K562 (cell line): ENCODE data around the gene TMCO4. TPM values are rescaled to one million over a fixed set of nuclear protein-coding genes. Genes with fewer than 3 reads are reported as not detected.

Source experiments
- ATAC-seq: fragments of 200-7000 bp; cut with Tn5 transposase; 3 replicates; pipeline ENCODE4 v1.9.1; 2020; ENCODE audit warnings: moderate library complexity
- BruUV-seq: library from RNA; stranded (reverse); fragments of 400-500 nt; replicated peaks from 2 replicates; lab custom pipeline; 2021; lab: Mats Ljungman, UMichigan
- CTCF ChIA-PET: fragments of 300-600 bp; formaldehyde crosslinking; extraction: SDS; loops from one replicate; lab custom pipeline; 2021; ENCODE audit warnings: low intra/inter-chr PET ratio; lab: Yijun Ruan, JAX
- POLR2A ChIA-PET: fragments of 300-600, 350-650 bp; sonication (Branson Sonifier 250); formaldehyde crosslinking; extraction: SDS; loops from one replicate; lab custom pipeline; 2021; ENCODE audit warnings: antibody characterized with exemption, inconsistent platforms; lab: Yijun Ruan, JAX
- DNase-seq, 4 experiments: peaks; one replicate each; pipeline versions ENCODE4 v3.0.0 to v3.0.0-alpha.2; 2011 to 2018; ENCODE audit warnings: low spot score in 3 of 4, mixed read lengths in 3 of 4; ENCODE audit errors: extremely low read depth in 1 of 4
- FAIRE-seq: peaks from 2 replicates; lab custom pipeline; 2011; peaks lifted over from hg19 to GRCh38; lab: Jason Lieb, UNC
- H2AFZ ChIP-seq: 2 replicates; pipeline ENCODE4 v1.6.0; 2011; ENCODE audit warnings: low read depth, low read length, control low read depth, inconsistent platforms
- H3K27ac ChIP-seq: fragments of 200-600 bp; 3 replicates; pipeline ENCODE4 v1.8.0; 2011; ENCODE audit warnings: low read depth, mild to moderate bottlenecking, control low read depth, inconsistent platforms, low read length, moderate library complexity, mixed read lengths; ENCODE audit errors: extremely low read depth
- H3K27me3 ChIP-seq, 2 experiments: fragments of 300-600 bp in 1 of 2; 2 replicates in 1 of 2; 3 replicates in 1 of 2; pipeline versions ENCODE4 v1.6.0 to v1.8.0; 2011; ENCODE audit warnings: inconsistent platforms in 2 of 2, low read length in 2 of 2, mild to moderate bottlenecking in 1 of 2, mixed read lengths in 1 of 2, moderate library complexity in 1 of 2; ENCODE audit not compliant: control insufficient read depth in 2 of 2, insufficient read depth in 2 of 2
- H3K36me3 ChIP-seq: fragments of 300-600 bp; 3 replicates; pipeline ENCODE4 v1.8.0; 2011; ENCODE audit warnings: mild to moderate bottlenecking, low read length, inconsistent platforms; ENCODE audit not compliant: control insufficient read depth, insufficient read depth
- H3K4me1 ChIP-seq, 2 experiments: fragments of 200-600 bp in 1 of 2; replicated peaks in 1 of 2; 2 replicates in 1 of 2; 3 replicates in 1 of 2; pipeline versions ENCODE4 v1.5.1 to v1.8.0; 2011; ENCODE audit warnings: inconsistent platforms in 2 of 2, low read length in 2 of 2, mild to moderate bottlenecking in 1 of 2, mixed read lengths in 1 of 2, moderate library complexity in 1 of 2; ENCODE audit not compliant: control insufficient read depth in 2 of 2, insufficient read depth in 2 of 2
- H3K4me2 ChIP-seq: 2 replicates; pipeline ENCODE4 v1.6.1; 2011; ENCODE audit warnings: low read length, control low read depth, inconsistent platforms, mixed read lengths; ENCODE audit not compliant: insufficient read depth
- H3K4me3 ChIP-seq: fragments of 200-600 bp; sonication (generic), shearing (Covaris generic); 2 replicates; pipeline ENCODE4 v1.5.1; 2016; ENCODE audit warnings: control low read depth, inconsistent platforms
- H3K79me2 ChIP-seq: fragments of 200-600 bp; 3 replicates; pipeline ENCODE4 v1.8.0; 2011; ENCODE audit warnings: low read length, inconsistent platforms; ENCODE audit not compliant: control insufficient read depth, insufficient read depth
- H3K9ac ChIP-seq, 2 experiments: 2 replicates each; pipeline versions ENCODE4 v1.6.0 to v1.6.1; 2011; ENCODE audit warnings: low read depth in 2 of 2, low read length in 2 of 2, control low read depth in 1 of 2, inconsistent platforms in 1 of 2, mild to moderate bottlenecking in 1 of 2, mixed read lengths in 1 of 2; ENCODE audit not compliant: insufficient read depth in 1 of 2
- H3K9me1 ChIP-seq: one replicate; pipeline ENCODE4 v1.6.0; 2011; ENCODE audit warnings: inconsistent platforms, mild to moderate bottlenecking, low read length, moderate library complexity; ENCODE audit not compliant: control insufficient read depth, insufficient read depth
- H3K9me3 ChIP-seq: replicated peaks from 2 replicates; pipeline ENCODE4 v1.5.1; 2011; ENCODE audit warnings: low read depth, low read length, inconsistent platforms; ENCODE audit not compliant: control insufficient read depth, insufficient read depth
- H4K20me1 ChIP-seq: replicated peaks from 2 replicates; pipeline ENCODE4 v1.6.1; 2011; ENCODE audit warnings: low read length, inconsistent platforms, mixed read lengths; ENCODE audit not compliant: control insufficient read depth, insufficient read depth
- CSDE1 ChIP-seq, 2 experiments: fragments of 450-650 bp; IDR thresholded peaks; 2 replicates each; pipeline ENCODE4 v1.6.1; 2016; ENCODE audit warnings: mild to moderate bottlenecking in 1 of 2
- DDX20 ChIP-seq: fragments of 450-650 bp; IDR thresholded peaks from 2 replicates; pipeline ENCODE4 v1.6.1; 2016; ENCODE audit warnings: missing genetic modification characterization, low read depth, mild to moderate bottlenecking, missing compliant biosample characterization, moderate library complexity
- FOS ChIP-seq: IDR thresholded peaks from 3 replicates; pipeline ENCODE4 v1.6.1; 2011; ENCODE audit not compliant: insufficient read length; ENCODE audit errors: extremely low read depth
- HDAC2 ChIP-seq: fragments of 450-650 bp; IDR thresholded peaks from 2 replicates; pipeline ENCODE4 v1.6.1; 2016; ENCODE audit warnings: mild to moderate bottlenecking
- ILK ChIP-seq: fragments of 450-650 bp; IDR thresholded peaks from 2 replicates; pipeline ENCODE4 v1.6.1; 2016; ENCODE audit warnings: missing genetic modification characterization, low read depth, mild to moderate bottlenecking, missing compliant biosample characterization, moderate library complexity, borderline replicate concordance
- JUN ChIP-seq, 2 experiments: sonication (generic) in 1 of 2; formaldehyde crosslinking in 1 of 2; IDR thresholded peaks; 2 replicates each; pipeline versions ENCODE4 v1.6.1 to v1.8.0; 2012 to 2022; ENCODE audit warnings: borderline replicate concordance in 2 of 2, mild to moderate bottlenecking in 2 of 2, improper control_type of control experiment in 1 of 2, low read depth in 1 of 2, low read length in 1 of 2, missing genetic modification reagents in 1 of 2
- PTTG1 ChIP-seq: fragments of 450-650 bp; IDR thresholded peaks from 2 replicates; pipeline ENCODE4 v1.6.1; 2016; ENCODE audit warnings: low read depth, mild to moderate bottlenecking, missing genetic modification characterization, missing compliant biosample characterization
- SIN3B ChIP-seq: fragments of 450-650 bp; IDR thresholded peaks from 2 replicates; pipeline ENCODE4 v1.6.1; 2017; ENCODE audit warnings: low read depth, mild to moderate bottlenecking, moderate library complexity
- TGIF2 ChIP-seq: sonication (generic); formaldehyde crosslinking; IDR thresholded peaks from 2 replicates; pipeline ENCODE4 v1.8.1; 2022; ENCODE audit warnings: mild to moderate bottlenecking, missing genetic modification reagents, moderate library complexity
- WGBS: fragments of 100-300 bp; shearing (Covaris generic); methylation state at CpG from one replicate; pipeline ENCODE4 v1.1.6; 2016; ENCODE audit warnings: low coverage, mixed read lengths; ENCODE audit not compliant: insufficient coverage; ENCODE audit errors: missing lambda C conversion rate; 5-methylcytosine and 5-hydroxymethylcytosine counted together
- in situ Hi-C: fragments of 300-500 bp; cut with MboI; formaldehyde crosslinking; loops from 4 replicates; pipeline ENCODE4 v1.15.0; 2018; ENCODE audit warnings: inconsistent platforms, mixed read lengths
- intact Hi-C: fragments of 100-400 bp; cut with micrococcal nuclease; formaldehyde crosslinking; loops from 2 replicates; pipeline ENCODE4 v1.14.2; 2022
- polyA plus RNA-seq, 8 experiments: library from polyadenylated mRNA; depleted of rRNA in 4 of 8; stranded (reverse) in 5 of 8; unstranded in 3 of 8; fragments of >200 nt; fragmentation: Nextera tagmentation in 2 of 8; fragmentation: Illumina TruSeq in 1 of 8; extraction: Ambion mirVana in 2 of 8; extraction: Trizol in 1 of 8; gene quantifications; 2 replicates each; pipeline versions ENCODE4 v1.2.1 to v1.2.3, GENCODE V29; 2011 to 2014; ENCODE audit warnings: inconsistent platforms in 1 of 8, missing spikeins in 1 of 8
- total RNA-seq, 7 experiments: library from RNA; depleted of rRNA in 6 of 7; stranded (reverse); fragments of >200 nt in 6 of 7; fragmentation: Illumina TruSeq in 2 of 7; extraction: Trizol in 2 of 7; gene quantifications; 2 replicates each; pipeline versions ENCODE4 v1.2.1 to v1.2.3, GENCODE V29; 2011 to 2021; ENCODE audit warnings: low replicate concordance in 1 of 7
- TF ChIP-seq, protein P1 (sequence below): fragments of 250-450 bp; sonication (Bioruptor Pico); IDR thresholded peaks from 2 replicates; pipeline ENCODE4 v1.5.0; 2021
- TF ChIP-seq, protein P2 (sequence below), 2 experiments: fragments of 450-650 bp in 1 of 2; sonication (generic) in 1 of 2; formaldehyde crosslinking in 1 of 2; IDR thresholded peaks in 1 of 2; conservative IDR thresholded peaks in 1 of 2; 2 replicates each; pipeline versions ENCODE4 v1.6.1 to v1.8.1; 2016 to 2023; ENCODE audit warnings: mild to moderate bottlenecking in 2 of 2, moderate library complexity in 2 of 2, inconsistent platforms in 1 of 2, missing genetic modification reagents in 1 of 2
- TF ChIP-seq, protein P3 (sequence below): sonication (generic); formaldehyde crosslinking; IDR thresholded peaks from 2 replicates; pipeline ENCODE4 v1.8.0; 2022; ENCODE audit warnings: mild to moderate bottlenecking, missing genetic modification reagents

TMCO4 gene
- total and polyA plus RNA-seq, 9 of the 15 experiments (the other 6 are each of a cell fraction or from before 2014, with no cell fraction given), result 0.06 to 2.1 (median 1.2) TPM

DNA sequence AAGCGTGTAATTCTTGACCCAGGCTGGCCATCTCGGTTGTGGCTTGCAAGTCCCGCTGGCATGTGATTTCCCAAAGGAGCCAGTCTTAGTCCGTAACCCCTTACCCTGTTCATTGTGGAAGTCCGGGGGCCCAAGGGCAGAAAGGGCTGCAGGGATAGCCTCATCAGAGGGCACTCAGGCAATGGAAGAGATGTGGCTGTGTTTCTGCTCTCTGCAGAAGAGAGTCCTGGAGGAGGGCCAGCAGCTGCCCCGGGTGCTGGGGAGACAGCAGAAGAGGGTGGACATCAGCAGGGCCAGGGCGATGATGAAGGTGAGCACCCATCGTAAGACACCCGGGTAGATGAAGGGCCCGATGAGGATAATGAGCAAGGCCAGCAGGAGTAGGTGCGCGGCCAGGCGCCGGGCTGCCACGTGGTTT is 14.5 kb upstream of the TMCO4 start:
- CTCF ChIA-PET, result no interaction called here
- POLR2A ChIA-PET, result interaction anchor here (0.7 to 2.1 kb wide), 4 partner anchors 9 to 25 kb away, joined by 3 to 7 read pairs (median 4); no protein-coding TSS in a partner anchor
- Histone ChIP-seq H3K4me2 (no peak overlapping the region), H3K9me3 (no peaks in the 10 kb centered on the region), H3K9me1 (no peaks in the 10 kb centered on the region), H4K20me1 (peaks cover 3% of the 10 kb centered on the region), H3K27ac (no peak overlapping the region), H3K9ac (no peak overlapping the region), H3K4me1 (peaks cover 0 to 2% of the 10 kb centered on the region in 2 experiments; a peak in 2 of 5 replicates), H3K27me3 (peaks cover 44 to 59% of the 10 kb centered on the region in 2 experiments), H3K79me2 (no peaks in the 10 kb centered on the region), H2AFZ (no peak overlapping the region), H3K4me3 (no peak overlapping the region), H3K36me3 (no peaks in the 10 kb centered on the region)
- 6% methylated on average over 15 of the region's 15 CpGs for WGBS
- TF ChIP-seq SIN3B (no peak), PTTG1 (no peak), HDAC2 (no peak), JUN (IDR thresholded peaks at IDR 0.05; ENCODE audit: borderline replicate concordance, low read depth, low read length) (no peak), JUN (CRISPR knock-in tag; IDR thresholded peaks at IDR 0.05; ENCODE audit: borderline replicate concordance) (no peak), TGIF2 (no peak), FOS (no peak), ILK (tag) (no peak), CSDE1 (IDR thresholded peaks at IDR 0.05) (no peak), DDX20 (tag) (no peak)
- TF ChIP-seq, protein P1, sequence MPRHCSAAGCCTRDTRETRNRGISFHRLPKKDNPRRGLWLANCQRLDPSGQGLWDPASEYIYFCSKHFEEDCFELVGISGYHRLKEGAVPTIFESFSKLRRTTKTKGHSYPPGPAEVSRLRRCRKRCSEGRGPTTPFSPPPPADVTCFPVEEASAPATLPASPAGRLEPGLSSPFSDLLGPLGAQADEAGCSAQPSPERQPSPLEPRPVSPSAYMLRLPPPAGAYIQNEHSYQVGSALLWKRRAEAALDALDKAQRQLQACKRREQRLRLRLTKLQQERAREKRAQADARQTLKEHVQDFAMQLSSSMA (CRISPR knock-in tag), result no peak
- TF ChIP-seq, protein P2, sequence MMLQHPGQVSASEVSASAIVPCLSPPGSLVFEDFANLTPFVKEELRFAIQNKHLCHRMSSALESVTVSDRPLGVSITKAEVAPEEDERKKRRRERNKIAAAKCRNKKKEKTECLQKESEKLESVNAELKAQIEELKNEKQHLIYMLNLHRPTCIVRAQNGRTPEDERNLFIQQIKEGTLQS (IDR thresholded peaks at IDR 0.05), result no peak
- TF ChIP-seq, protein P2 (CRISPR knock-in tag; conservative IDR thresholded peaks at IDR 0.05), result no peak
- TF ChIP-seq, protein P3, sequence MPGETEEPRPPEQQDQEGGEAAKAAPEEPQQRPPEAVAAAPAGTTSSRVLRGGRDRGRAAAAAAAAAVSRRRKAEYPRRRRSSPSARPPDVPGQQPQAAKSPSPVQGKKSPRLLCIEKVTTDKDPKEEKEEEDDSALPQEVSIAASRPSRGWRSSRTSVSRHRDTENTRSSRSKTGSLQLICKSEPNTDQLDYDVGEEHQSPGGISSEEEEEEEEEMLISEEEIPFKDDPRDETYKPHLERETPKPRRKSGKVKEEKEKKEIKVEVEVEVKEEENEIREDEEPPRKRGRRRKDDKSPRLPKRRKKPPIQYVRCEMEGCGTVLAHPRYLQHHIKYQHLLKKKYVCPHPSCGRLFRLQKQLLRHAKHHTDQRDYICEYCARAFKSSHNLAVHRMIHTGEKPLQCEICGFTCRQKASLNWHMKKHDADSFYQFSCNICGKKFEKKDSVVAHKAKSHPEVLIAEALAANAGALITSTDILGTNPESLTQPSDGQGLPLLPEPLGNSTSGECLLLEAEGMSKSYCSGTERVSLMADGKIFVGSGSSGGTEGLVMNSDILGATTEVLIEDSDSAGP (CRISPR knock-in tag), result no peak
- ATAC-seq, result no peak
- no peak for FAIRE-seq
- intact Hi-C loops, result loop anchor here (5.0 kb wide), 1 partner anchor 152 kb away; the partner anchor contains the start of gene HTR6
- no peak for DNase-seq
- in situ Hi-C loops, result no loop called here
- no TSS peak for BruUV-seq
